Suprapubic skin (tissue), 4 donors: ENCODE results near the gene PCDHGA3. TPM values are rescaled to one million over a fixed set of nuclear protein-coding genes. Genes with fewer than 3 reads are reported as not detected.

Experiments
- DNase-seq, 2 donors: peaks; one replicate each; pipeline ENCODE4 v3.0.0-alpha.2; 2019; ENCODE audit warnings: low spot score in 2 of 2
- H3K27ac ChIP-seq: fragments of 200-600 bp; sonication (generic); one replicate; pipeline ENCODE4 v1.5.1; 2019
- H3K27me3 ChIP-seq: fragments of 200-600 bp; sonication (generic); one replicate; pipeline ENCODE4 v1.5.1; 2019
- H3K36me3 ChIP-seq: fragments of 200-600 bp; sonication (generic); one replicate; pipeline ENCODE4 v1.5.1; 2019
- H3K4me1 ChIP-seq: fragments of 200-600 bp; sonication (generic); one replicate; pipeline ENCODE4 v1.5.1; 2019
- H3K4me3 ChIP-seq: fragments of 200-600 bp; sonication (generic); one replicate; pipeline ENCODE4 v1.5.1; 2019; ENCODE audit warnings: mild to moderate bottlenecking
- H3K9me3 ChIP-seq: fragments of 200-600 bp; sonication (generic); one replicate; pipeline ENCODE4 v1.5.1; 2019
- CTCF ChIP-seq, 2 donors: fragments of 200-600 bp in 1 of 2; fragments of 450-650 bp in 1 of 2; sonication (generic) in 1 of 2; IDR thresholded peaks; one replicate each; pipeline ENCODE4 v1.5.1; 2016 to 2019; ENCODE audit warnings: antibody characterized with exemption in 2 of 2, mild to moderate bottlenecking in 1 of 2, moderate library complexity in 1 of 2
- EP300 ChIP-seq: sonication (generic); formaldehyde crosslinking; IDR thresholded peaks from one replicate; pipeline ENCODE4 v1.6.1; 2017; ENCODE audit warnings: antibody characterized with exemption
- POLR2A ChIP-seq, 2 donors: fragments of 450-650 bp; IDR thresholded peaks; one replicate each; pipeline ENCODE4 v1.6.1; 2017; ENCODE audit warnings: antibody characterized with exemption in 2 of 2, mild to moderate bottlenecking in 2 of 2, moderate library complexity in 2 of 2
- POLR2AphosphoS5 ChIP-seq, 3 donors: sonication (generic); formaldehyde crosslinking; IDR thresholded peaks; one replicate each; pipeline ENCODE4 v1.6.1; 2017; ENCODE audit warnings: antibody characterized with exemption in 3 of 3
- WGBS: methylation state at CpG from one replicate; pipeline ENCODE4 v1.1.5; 2018; 5-methylcytosine and 5-hydroxymethylcytosine counted together
- total RNA-seq, 4 donors: library from RNA; depleted of rRNA; stranded (reverse); fragments of >200 nt; gene quantifications; one replicate each; pipeline ENCODE4 v1.1.0, GENCODE V29; 2016

PCDHGA3 gene
- total RNA-seq, 4 donors from 2014 or later, result 1.3 to 2.3 (median 1.7) TPM

- TF ChIP-seq POLR2AphosphoS5 (IDR thresholded peaks at IDR 0.05) (no peak), POLR2A (IDR thresholded peaks at IDR 0.05) (no peak), EP300 (no peak), CTCF (IDR thresholded peaks at IDR 0.05) (no peak)
- 42% methylated on average over 15 of the region's 15 CpGs for WGBS
- H3K9me3 ChIP-seq, result peaks cover 66% of the 10 kb centered on the region
These were observed 17.1 kb downstream of the PCDHGA3 start for GRCh38 chr5:141360685-141361084.

GRCh38 chr5:141362719-141363118 lies 19.1 kb downstream of the PCDHGA3 start:
- Histone ChIP-seq H3K4me1 (peaks cover 3% of the 10 kb centered on the region), H3K9me3 (peaks cover 64% of the 10 kb centered on the region), H3K27ac (no peak overlapping the region), H3K4me3 (no peak overlapping the region), H3K27me3 (peaks cover 26% of the 10 kb centered on the region), H3K36me3 (no peaks in the 10 kb centered on the region)
- TF ChIP-seq POLR2A (IDR thresholded peaks at IDR 0.05) (no peak), EP300 (no peak), POLR2AphosphoS5 (IDR thresholded peaks at IDR 0.05) (no peak), CTCF (IDR thresholded peaks at IDR 0.05) (no peak)
- no peak for DNase-seq

More at GRCh38 chr5:141360685-141361084, 17.1 kb downstream of the PCDHGA3 start:
- Histone ChIP-seq H3K4me1 (peaks cover 3% of the 10 kb centered on the region), H3K27ac (no peak overlapping the region), H3K27me3 (peaks cover 20% of the 10 kb centered on the region), H3K4me3 (no peak overlapping the region), H3K36me3 (no peaks in the 10 kb centered on the region)
- DNase-seq, result no peak

- Histone ChIP-seq H3K36me3 (no peaks in the 10 kb centered on the region), H3K9me3 (peaks cover 61% of the 10 kb centered on the region), H3K27me3 (peaks cover 26% of the 10 kb centered on the region), H3K4me3 (peak within 1 kb of the TSS; percentile 4), H3K4me1 (peaks cover 3% of the 10 kb centered on the region), H3K27ac (no peak within 1 kb of the TSS)
- WGBS, result 27% methylated on average over 34 of the region's 34 CpGs
- DNase-seq, result no peak
- TF ChIP-seq CTCF (IDR thresholded peaks at IDR 0.05) (no peak), EP300 (no peak), POLR2A (IDR thresholded peaks at IDR 0.05) (no peak), POLR2AphosphoS5 (IDR thresholded peaks at IDR 0.05) (no peak)
These were observed 20.5 kb downstream of the PCDHGA3 start, which contains the start of gene PCDHGA5 for GRCh38 chr5:141363952-141364660. PCDHGA5 (plus strand) TSS chr5:141364162; CDS start chr5:141364331, 169 bp downstream.

- TF ChIP-seq POLR2AphosphoS5 (IDR thresholded peaks at IDR 0.05), result no peak
- Histone ChIP-seq H3K9me3 (peaks cover 57% of the 10 kb centered on the region), H3K27me3 (peaks cover 28% of the 10 kb centered on the region), H3K36me3 (no peaks in the 10 kb centered on the region), H3K4me3 (no peak overlapping the region), H3K27ac (no peak overlapping the region), H3K4me1 (peaks cover 3% of the 10 kb centered on the region)
- DNase-seq, result no peak
- WGBS, result 34% methylated on average over 34 of the region's 46 CpGs
These were observed 22.6 kb downstream of the PCDHGA3 start for GRCh38 chr5:141366016-141366896.

GRCh38 chr5:141369994-141370848 lies 26.6 kb downstream of the PCDHGA3 start, which contains the start of gene PCDHGB3:
PCDHGB3 (plus strand) TSS chr5:141370242; CDS start chr5:141370395, 153 bp downstream.
- peak within 1 kb of the TSS; percentile 37 for H3K4me3 ChIP-seq
- no peak for DNase-seq
- TF ChIP-seq POLR2AphosphoS5 (IDR thresholded peaks at IDR 0.05), result no peak
- peak in 1 of 2 donors; percentile 27 for TF ChIP-seq CTCF (IDR thresholded peaks at IDR 0.05)
- 21% methylated on average over 32 of the region's 32 CpGs for WGBS
- H3K9me3 ChIP-seq, result peaks cover 63% of the 10 kb centered on the region
- no peak within 1 kb of the TSS for H3K27ac ChIP-seq
- H3K27me3 ChIP-seq, result peaks cover 15% of the 10 kb centered on the region
- H3K4me1 ChIP-seq, result no peaks in the 10 kb centered on the region
- H3K36me3 ChIP-seq, result no peaks in the 10 kb centered on the region
